ENCODE data around the gene C18orf32. TPM values are rescaled to one million over a fixed set of nuclear protein-coding genes. Genes with fewer than 3 reads are reported as not detected.

Gene C18orf32
- total RNA-seq = 10 to 100 TPM; 39.6 to 61.5 (median 55.2) TPM

DNA sequence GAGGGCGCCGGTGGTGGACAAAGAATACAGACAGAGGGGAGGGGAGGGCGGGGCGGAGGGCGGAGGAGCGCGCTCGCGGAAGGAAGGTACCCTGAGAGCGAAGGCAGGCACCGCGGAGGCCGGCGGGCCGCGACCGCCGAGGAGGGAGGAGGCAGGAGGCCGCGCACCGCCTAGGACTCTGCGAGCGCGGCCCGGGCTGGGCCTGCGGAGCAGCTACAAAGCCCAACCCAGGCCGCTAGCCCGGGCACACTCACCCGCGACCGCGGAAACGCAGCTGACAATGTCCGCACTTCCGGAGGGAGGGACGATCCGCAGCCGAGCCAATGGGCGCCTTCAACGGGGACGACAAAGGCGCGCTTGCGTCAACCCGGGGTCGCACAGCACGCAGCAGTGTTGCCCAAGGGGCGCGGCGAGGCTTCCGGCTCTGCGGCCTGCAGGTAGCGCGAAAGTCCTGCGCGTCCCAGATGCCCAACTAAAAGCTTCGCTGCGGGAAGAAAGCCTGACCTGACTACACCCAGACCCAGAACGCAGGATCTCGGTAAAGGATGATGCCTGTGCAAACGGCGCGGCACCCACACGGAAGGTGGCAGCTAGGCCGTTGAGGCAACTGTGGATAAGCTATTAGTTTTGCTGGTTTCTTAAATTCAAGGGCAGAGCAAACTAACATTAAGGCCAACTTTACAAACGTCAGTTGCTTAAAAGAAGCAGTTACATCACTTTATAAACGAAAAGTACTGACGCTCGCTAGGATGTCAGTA lies at the start of gene C18orf32:
TSS of gene C18orf32 (minus strand) at position 282 of the 758 bp plus-strand sequence. CDS start 3,486 bp downstream, outside the sequence.
- peaks cover 40 to 56% (median 48%) of the 10 kb centered on the region in 4 donors for H3K36me3 ChIP-seq
- peak within 1 kb of the TSS; percentile 92 to 97 (median 96) for H3K27ac ChIP-seq (replicated peaks in 1 of 4)
- peak; percentile 99 for DNase-seq (ENCODE audit: extremely low spot score)
- no peaks in the 10 kb centered on the region for H3K27me3 ChIP-seq
- H3K4me3 ChIP-seq = peak within 1 kb of the TSS; percentile 73 to 91 (median 80)
- 6% methylated on average over 40 of the region's 69 CpGs for WGBS
- no peak for TF ChIP-seq EP300 (IDR thresholded peaks at IDR 0.05)
- TF ChIP-seq POLR2AphosphoS5 (IDR thresholded peaks at IDR 0.05) = peak; percentile 98 to 99
- no peak for TF ChIP-seq CTCF (IDR thresholded peaks at IDR 0.05)
- TF ChIP-seq POLR2A (IDR thresholded peaks at IDR 0.05; ENCODE audit: low read depth) = peak; percentile 95
- intact Hi-C loops (cut with DNase I) = loop anchor here (2.0 kb wide), 1 partner anchor 26 kb away; the partner anchor contains the start of gene DYM
- H3K9me3 ChIP-seq = no peaks in the 10 kb centered on the region
- peaks cover 32 to 58% (median 52%) of the 10 kb centered on the region in 4 donors for H3K4me1 ChIP-seq

GRCh38 chr18:49534846-49535601 lies 48.0 kb upstream of the C18orf32 start:
- intact Hi-C loops (cut with DNase I) = no loop called here
- Histone ChIP-seq H3K9me3 (no peaks in the 10 kb centered on the region), H3K4me3 (no peak overlapping the region), H3K27me3 (no peaks in the 10 kb centered on the region), H3K27ac (replicated peaks in 1 of 4) (no peak overlapping the region), H3K36me3 (no peaks in the 10 kb centered on the region), H3K4me1 (no peaks in the 10 kb centered on the region)
- WGBS = 90% methylated on average over 1 of the region's 1 CpG
- no peak for TF ChIP-seq POLR2A (IDR thresholded peaks at IDR 0.05; ENCODE audit: low read depth)
- no peak for TF ChIP-seq CTCF (IDR thresholded peaks at IDR 0.05)
- no peak for TF ChIP-seq POLR2AphosphoS5 (IDR thresholded peaks at IDR 0.05)
- no peak for TF ChIP-seq EP300 (IDR thresholded peaks at IDR 0.05)
- DNase-seq (ENCODE audit: extremely low spot score) = no peak

- no peaks in the 10 kb centered on the region for H3K27me3 ChIP-seq
- TF ChIP-seq POLR2AphosphoS5 (IDR thresholded peaks at IDR 0.05) (no peak), EP300 (IDR thresholded peaks at IDR 0.05) (no peak), POLR2A (IDR thresholded peaks at IDR 0.05; ENCODE audit: low read depth) (no peak), CTCF (IDR thresholded peaks at IDR 0.05) (no peak)
- WGBS = 73% methylated on average over 10 of the region's 10 CpGs
- no peak overlapping the region for H3K27ac ChIP-seq (replicated peaks in 1 of 4)
- no peak overlapping the region for H3K4me3 ChIP-seq
- no peaks in the 10 kb centered on the region for H3K9me3 ChIP-seq
- no peak for DNase-seq (ENCODE audit: extremely low spot score)
- intact Hi-C loops (cut with DNase I) = no loop called here
- no peaks in the 10 kb centered on the region for H3K4me1 ChIP-seq
- H3K36me3 ChIP-seq = no peaks in the 10 kb centered on the region
Measured at GRCh38 chr18:49531678-49532153, 44.7 kb upstream of the C18orf32 start.

GRCh38 chr18:49529596-49529995 lies 42.6 kb upstream of the C18orf32 start:
- H3K27me3 ChIP-seq = no peaks in the 10 kb centered on the region
- TF ChIP-seq EP300 (IDR thresholded peaks at IDR 0.05) = no peak
- no peak for TF ChIP-seq POLR2AphosphoS5 (IDR thresholded peaks at IDR 0.05)
- TF ChIP-seq POLR2A (IDR thresholded peaks at IDR 0.05; ENCODE audit: low read depth) = no peak
- TF ChIP-seq CTCF (IDR thresholded peaks at IDR 0.05) = no peak
- H3K4me1 ChIP-seq = no peaks in the 10 kb centered on the region

More at GRCh38 chr18:49529596-49529995, 42.6 kb upstream of the C18orf32 start:
- intact Hi-C loops (cut with DNase I) = no loop called here
- H3K4me3 ChIP-seq = no peak overlapping the region
- H3K36me3 ChIP-seq = no peaks in the 10 kb centered on the region
- DNase-seq (ENCODE audit: extremely low spot score) = no peak
- 69% methylated on average over 3 of the region's 3 CpGs for WGBS
- no peak overlapping the region for H3K27ac ChIP-seq (replicated peaks in 1 of 4)
- no peaks in the 10 kb centered on the region for H3K9me3 ChIP-seq

Data from esophagus muscularis mucosa (tissue), 4 donors.